Neural progenitor cell (in vitro differentiated cells): ENCODE data around the gene MIEF2.

ENCODE experiments used
- EZH2 ChIP-seq: fragments of 200-600 bp; sonication (generic); IDR thresholded peaks from 2 replicates; pipeline ENCODE4 v1.6.1; 2017; ENCODE audit warnings: antibody characterized with exemption, mild to moderate bottlenecking, moderate library complexity
- EZH2phosphoT487 ChIP-seq: fragments of 200-600 bp; sonication (generic); IDR thresholded peaks from 2 replicates; pipeline ENCODE4 v1.6.1; 2017; ENCODE audit warnings: antibody characterized with exemption
- TF ChIP-seq, protein P1 (sequence below): fragments of 200-600 bp; sonication (generic); IDR thresholded peaks from 2 replicates; pipeline ENCODE4 v1.5.1; 2017; ENCODE audit warnings: antibody characterized with exemption, mild to moderate bottlenecking

DNA sequence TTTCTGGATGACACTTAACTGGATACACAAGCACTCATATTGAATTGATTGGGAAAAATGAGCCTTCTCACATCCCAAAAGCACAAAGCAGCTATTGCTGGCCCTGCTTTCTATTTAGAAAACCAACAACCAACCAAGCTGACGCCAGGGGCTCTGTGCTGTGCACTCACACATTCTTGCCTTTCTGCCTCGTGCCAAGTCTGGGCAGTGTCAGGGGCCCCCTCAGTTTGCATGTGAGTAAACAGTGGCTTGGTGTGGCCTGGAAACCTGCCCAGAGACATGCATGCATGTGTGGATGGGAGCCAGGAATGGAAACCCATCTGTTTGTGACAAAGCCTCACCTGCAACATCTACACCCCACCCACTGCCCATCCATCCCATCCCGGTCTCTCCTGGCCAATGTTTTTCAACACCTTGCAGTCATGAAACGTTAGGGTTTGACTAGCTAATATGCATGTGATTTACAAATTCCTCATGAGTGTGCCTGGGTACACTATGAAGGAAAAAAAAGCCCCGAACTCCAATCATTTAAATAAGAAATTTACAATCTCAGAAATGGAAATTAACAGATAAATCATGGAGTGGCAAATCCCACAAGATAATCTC lies 20.4 kb downstream of the MIEF2 start:
- TF ChIP-seq, protein P1, sequence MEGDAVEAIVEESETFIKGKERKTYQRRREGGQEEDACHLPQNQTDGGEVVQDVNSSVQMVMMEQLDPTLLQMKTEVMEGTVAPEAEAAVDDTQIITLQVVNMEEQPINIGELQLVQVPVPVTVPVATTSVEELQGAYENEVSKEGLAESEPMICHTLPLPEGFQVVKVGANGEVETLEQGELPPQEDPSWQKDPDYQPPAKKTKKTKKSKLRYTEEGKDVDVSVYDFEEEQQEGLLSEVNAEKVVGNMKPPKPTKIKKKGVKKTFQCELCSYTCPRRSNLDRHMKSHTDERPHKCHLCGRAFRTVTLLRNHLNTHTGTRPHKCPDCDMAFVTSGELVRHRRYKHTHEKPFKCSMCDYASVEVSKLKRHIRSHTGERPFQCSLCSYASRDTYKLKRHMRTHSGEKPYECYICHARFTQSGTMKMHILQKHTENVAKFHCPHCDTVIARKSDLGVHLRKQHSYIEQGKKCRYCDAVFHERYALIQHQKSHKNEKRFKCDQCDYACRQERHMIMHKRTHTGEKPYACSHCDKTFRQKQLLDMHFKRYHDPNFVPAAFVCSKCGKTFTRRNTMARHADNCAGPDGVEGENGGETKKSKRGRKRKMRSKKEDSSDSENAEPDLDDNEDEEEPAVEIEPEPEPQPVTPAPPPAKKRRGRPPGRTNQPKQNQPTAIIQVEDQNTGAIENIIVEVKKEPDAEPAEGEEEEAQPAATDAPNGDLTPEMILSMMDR, result no peak
- TF ChIP-seq EZH2, result no peak
- no peak for TF ChIP-seq EZH2phosphoT487
